Cardiac muscle cell (in vitro differentiated cells and primary cell): Measurements from ENCODE around the gene CLDN17. TPM values are rescaled to one million over a fixed set of nuclear protein-coding genes. Genes with fewer than 3 reads are reported as not detected.

Experiments
- DNase-seq, 2 donors: peaks; one replicate each; pipeline versions ENCODE4 v3.0.0 to v3.0.0-alpha.2; 2010 to 2017; ENCODE audit warnings: low read depth in 1 of 2, low spot score in 1 of 2
- H3K27ac ChIP-seq: fragments of 200-600 bp; sonication (generic); 2 replicates; pipeline ENCODE4 v1.5.1; 2016
- H3K27me3 ChIP-seq: fragments of 200-600 bp; sonication (generic); 2 replicates; pipeline ENCODE4 v1.6.0; 2016; ENCODE audit warnings: control low read depth
- H3K36me3 ChIP-seq: fragments of 200-600 bp; sonication (generic); 2 replicates; pipeline ENCODE4 v1.5.1; 2016; ENCODE audit warnings: control low read depth
- H3K4me1 ChIP-seq: fragments of 200-600 bp; sonication (generic); 2 replicates; pipeline ENCODE4 v1.8.1; 2017; ENCODE audit warnings: low read depth, mild to moderate bottlenecking, mixed run types
- H3K4me3 ChIP-seq: fragments of 200-600 bp; sonication (generic); 2 replicates; pipeline ENCODE4 v1.5.1; 2016; ENCODE audit warnings: mild to moderate bottlenecking
- H3K9me3 ChIP-seq: fragments of 200-600 bp; sonication (generic); 2 replicates; pipeline ENCODE4 v1.5.1; 2017; ENCODE audit warnings: low read depth, mild to moderate bottlenecking, control low read depth
- polyA plus RNA-seq: library from polyadenylated mRNA; unstranded; fragments of >200 nt; fragmentation: Nextera tagmentation; extraction: Ambion mirVana; gene quantifications from 2 replicates; pipeline ENCODE4 v1.2.1, GENCODE V29; 2016
- total RNA-seq: library from RNA; depleted of rRNA; stranded (reverse); fragments of >200 nt; gene quantifications from 2 replicates; pipeline ENCODE4 v1.2.3, GENCODE V29; 2016
- TF ChIP-seq, protein P1 (sequence below): IDR thresholded peaks from 2 replicates; pipeline ENCODE4 v1.5.1; 2012; ENCODE audit warnings: low read depth, mild to moderate bottlenecking, low read length

Gene CLDN17
- total and polyA plus RNA-seq, 2 experiments from 2014 or later: not detected

- DNase-seq: no peak
- H3K27me3 ChIP-seq: no peaks in the 10 kb centered on the region
- TF ChIP-seq, protein P1, sequence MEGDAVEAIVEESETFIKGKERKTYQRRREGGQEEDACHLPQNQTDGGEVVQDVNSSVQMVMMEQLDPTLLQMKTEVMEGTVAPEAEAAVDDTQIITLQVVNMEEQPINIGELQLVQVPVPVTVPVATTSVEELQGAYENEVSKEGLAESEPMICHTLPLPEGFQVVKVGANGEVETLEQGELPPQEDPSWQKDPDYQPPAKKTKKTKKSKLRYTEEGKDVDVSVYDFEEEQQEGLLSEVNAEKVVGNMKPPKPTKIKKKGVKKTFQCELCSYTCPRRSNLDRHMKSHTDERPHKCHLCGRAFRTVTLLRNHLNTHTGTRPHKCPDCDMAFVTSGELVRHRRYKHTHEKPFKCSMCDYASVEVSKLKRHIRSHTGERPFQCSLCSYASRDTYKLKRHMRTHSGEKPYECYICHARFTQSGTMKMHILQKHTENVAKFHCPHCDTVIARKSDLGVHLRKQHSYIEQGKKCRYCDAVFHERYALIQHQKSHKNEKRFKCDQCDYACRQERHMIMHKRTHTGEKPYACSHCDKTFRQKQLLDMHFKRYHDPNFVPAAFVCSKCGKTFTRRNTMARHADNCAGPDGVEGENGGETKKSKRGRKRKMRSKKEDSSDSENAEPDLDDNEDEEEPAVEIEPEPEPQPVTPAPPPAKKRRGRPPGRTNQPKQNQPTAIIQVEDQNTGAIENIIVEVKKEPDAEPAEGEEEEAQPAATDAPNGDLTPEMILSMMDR: no peak
- H3K4me1 ChIP-seq: no peaks in the 10 kb centered on the region
- H3K9me3 ChIP-seq: no peaks in the 10 kb centered on the region
- no peak overlapping the region for H3K4me3 ChIP-seq
- no peaks in the 10 kb centered on the region for H3K36me3 ChIP-seq
- no peak overlapping the region for H3K27ac ChIP-seq
Observed at GRCh38 chr21:30153697-30154340, 12.8 kb downstream of the CLDN17 start.

- no peaks in the 10 kb centered on the region for H3K9me3 ChIP-seq
- H3K36me3 ChIP-seq: no peaks in the 10 kb centered on the region
- H3K27me3 ChIP-seq: no peaks in the 10 kb centered on the region
- TF ChIP-seq, protein P1: no peak
- no peak overlapping the region for H3K27ac ChIP-seq
- H3K4me1 ChIP-seq: no peaks in the 10 kb centered on the region
- DNase-seq: no peak
- H3K4me3 ChIP-seq: no peak overlapping the region
Observed at GRCh38 chr21:30152792-30153191, 13.8 kb downstream of the CLDN17 start.

DNA sequence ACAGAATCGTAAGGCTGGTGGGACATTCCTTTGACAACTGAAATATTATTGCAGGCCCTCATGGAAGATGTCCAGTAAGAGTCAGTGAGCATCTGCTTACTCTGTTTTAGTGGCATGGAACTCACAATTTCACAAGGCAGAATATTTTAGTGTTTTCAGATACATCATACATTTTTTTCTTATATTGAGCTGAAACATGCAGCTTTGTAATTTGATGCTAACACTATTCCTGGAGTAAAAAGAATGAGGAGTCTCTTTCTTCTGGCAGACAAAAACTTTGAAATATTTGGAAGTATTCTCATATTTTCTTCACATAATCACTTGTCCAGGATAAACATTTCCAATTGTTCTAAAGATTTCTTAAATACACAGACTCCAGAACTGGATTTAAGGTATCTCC lies 17.7 kb downstream of the CLDN17 start:
- H3K9me3 ChIP-seq: no peaks in the 10 kb centered on the region
- TF ChIP-seq, protein P1: no peak
- DNase-seq: no peak
- H3K27ac ChIP-seq: no peak overlapping the region
- H3K27me3 ChIP-seq: no peaks in the 10 kb centered on the region
- no peaks in the 10 kb centered on the region for H3K4me1 ChIP-seq
- H3K36me3 ChIP-seq: no peaks in the 10 kb centered on the region
- H3K4me3 ChIP-seq: no peak overlapping the region

- no peaks in the 10 kb centered on the region for H3K36me3 ChIP-seq
- no peak overlapping the region for H3K4me3 ChIP-seq
- H3K27ac ChIP-seq: no peak overlapping the region
- no peaks in the 10 kb centered on the region for H3K27me3 ChIP-seq
- DNase-seq: no peak
- no peaks in the 10 kb centered on the region for H3K9me3 ChIP-seq
- no peaks in the 10 kb centered on the region for H3K4me1 ChIP-seq
- TF ChIP-seq, protein P1: no peak
Observed at GRCh38 chr21:30146558-30147282, 19.9 kb downstream of the CLDN17 start.

DNA sequence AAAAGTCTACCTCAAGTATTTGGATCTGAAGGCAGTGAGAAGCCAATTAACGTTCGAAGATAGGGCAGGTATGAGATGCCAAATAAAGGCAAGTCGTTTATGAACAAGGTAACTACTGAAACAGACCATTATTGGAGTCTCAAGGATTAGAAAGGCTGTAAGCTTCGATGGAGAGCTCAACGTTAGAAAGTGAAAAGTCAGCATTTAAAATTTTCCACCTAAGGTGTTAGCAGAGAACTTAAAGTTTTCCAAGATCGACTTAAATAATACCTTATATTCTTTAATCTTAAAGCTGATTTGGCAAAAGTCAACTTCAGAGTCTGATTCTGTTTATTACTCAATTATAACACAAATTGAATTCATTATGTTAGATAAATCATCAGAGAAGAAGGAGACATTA lies 28.1 kb downstream of the CLDN17 start:
- Histone ChIP-seq H3K36me3 (no peaks in the 10 kb centered on the region), H3K4me3 (no peak overlapping the region), H3K4me1 (no peaks in the 10 kb centered on the region), H3K9me3 (no peaks in the 10 kb centered on the region), H3K27me3 (no peaks in the 10 kb centered on the region), H3K27ac (no peak overlapping the region)
- DNase-seq: no peak
- TF ChIP-seq, protein P1: no peak
